ENCODE measurements around the gene P2RX5.

DNA sequence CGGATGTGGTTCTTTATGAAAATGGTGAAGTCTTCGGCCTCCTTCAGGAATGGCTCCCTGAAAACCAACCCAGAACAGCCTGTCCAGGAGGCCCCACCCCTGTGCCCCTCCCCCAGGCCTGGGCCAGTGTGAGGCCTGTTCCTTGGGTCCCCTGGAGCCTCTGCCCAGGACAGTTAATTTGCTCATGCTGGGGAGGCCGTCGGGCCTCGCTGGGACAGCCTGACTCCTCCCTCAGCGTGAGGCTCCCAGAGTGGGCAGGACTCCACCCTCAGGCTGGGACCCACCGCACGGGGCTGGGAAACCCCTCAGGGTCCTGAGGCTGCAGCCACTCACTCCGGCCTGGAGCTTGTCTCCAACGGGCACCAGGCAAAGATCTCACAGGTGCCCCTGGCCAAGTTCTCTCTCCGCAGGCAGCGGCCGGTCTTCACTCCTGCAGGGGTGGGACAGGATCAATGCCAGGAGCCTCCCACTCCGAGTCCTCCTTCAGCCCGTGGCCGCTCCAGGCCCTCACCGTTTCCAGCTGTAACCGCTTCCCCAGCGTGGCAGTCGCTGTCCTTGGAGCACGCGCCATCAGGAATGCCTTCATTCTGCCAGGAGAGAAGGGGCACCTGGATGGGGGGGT, 5.8 kb downstream of the P2RX5 start:
- peak in 2 of 3 donors; percentile 4 to 44 for TF ChIP-seq POLR2AphosphoS5 (IDR thresholded peaks at IDR 0.05)
- TF ChIP-seq, protein P1, sequence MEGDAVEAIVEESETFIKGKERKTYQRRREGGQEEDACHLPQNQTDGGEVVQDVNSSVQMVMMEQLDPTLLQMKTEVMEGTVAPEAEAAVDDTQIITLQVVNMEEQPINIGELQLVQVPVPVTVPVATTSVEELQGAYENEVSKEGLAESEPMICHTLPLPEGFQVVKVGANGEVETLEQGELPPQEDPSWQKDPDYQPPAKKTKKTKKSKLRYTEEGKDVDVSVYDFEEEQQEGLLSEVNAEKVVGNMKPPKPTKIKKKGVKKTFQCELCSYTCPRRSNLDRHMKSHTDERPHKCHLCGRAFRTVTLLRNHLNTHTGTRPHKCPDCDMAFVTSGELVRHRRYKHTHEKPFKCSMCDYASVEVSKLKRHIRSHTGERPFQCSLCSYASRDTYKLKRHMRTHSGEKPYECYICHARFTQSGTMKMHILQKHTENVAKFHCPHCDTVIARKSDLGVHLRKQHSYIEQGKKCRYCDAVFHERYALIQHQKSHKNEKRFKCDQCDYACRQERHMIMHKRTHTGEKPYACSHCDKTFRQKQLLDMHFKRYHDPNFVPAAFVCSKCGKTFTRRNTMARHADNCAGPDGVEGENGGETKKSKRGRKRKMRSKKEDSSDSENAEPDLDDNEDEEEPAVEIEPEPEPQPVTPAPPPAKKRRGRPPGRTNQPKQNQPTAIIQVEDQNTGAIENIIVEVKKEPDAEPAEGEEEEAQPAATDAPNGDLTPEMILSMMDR (IDR thresholded peaks at IDR 0.05 in 8 of 11, conservative IDR thresholded peaks at IDR 0.05 in 3 of 11) = no peak

All from spleen (tissue), 7 donors.